ENCODE data around the gene PTPRE. TPM values are rescaled to one million over a fixed set of nuclear protein-coding genes. Genes with fewer than 3 reads are reported as not detected.

PTPRE gene
- total RNA-seq, 1 donor from 2014 or later, result 0.21 TPM

DNA sequence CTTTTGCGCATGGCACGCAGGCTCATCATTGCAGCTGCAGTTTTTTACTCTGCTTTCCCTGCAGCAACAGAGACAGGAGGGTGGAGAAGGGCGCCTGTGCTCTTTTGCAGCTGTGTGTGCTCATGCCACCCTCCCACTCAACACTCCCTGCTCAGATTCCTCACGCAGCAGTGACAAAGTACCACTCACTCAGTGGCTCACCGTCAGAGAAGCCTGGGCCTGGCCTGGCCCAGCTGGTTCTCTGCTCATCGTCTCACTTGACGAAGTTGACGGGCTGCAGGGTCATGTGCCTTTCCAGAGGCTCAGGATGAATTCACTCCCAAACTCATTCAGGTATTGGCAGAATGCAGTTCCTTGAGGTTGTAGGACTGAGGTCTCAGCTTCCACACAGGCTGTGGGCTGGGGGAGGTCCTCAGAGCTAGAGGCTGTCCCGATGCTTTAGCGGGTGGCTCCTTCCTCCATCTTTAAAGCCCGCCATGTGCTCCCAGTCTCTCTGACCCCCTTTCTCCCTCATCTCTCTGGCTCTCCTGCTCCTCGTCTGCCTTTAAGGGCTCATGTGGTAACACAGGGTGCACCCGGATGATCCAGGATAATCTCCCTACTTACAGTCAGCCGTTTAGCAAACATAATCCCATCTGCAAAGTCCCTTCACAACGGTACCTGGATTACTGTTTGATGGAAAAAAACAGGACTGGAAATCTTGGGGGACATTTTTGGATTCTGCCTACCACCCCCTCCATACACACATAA, 25.8 kb downstream of the PTPRE start:
- H3K27ac Mint-ChIP-seq, result no peak overlapping the region
- no peaks in the 10 kb centered on the region for H4K20me1 ChIP-seq (ENCODE audit: low read depth)
- no peaks in the 10 kb centered on the region for H3K27me3 Mint-ChIP-seq (ENCODE audit: insufficient read depth, low read depth)

DNA sequence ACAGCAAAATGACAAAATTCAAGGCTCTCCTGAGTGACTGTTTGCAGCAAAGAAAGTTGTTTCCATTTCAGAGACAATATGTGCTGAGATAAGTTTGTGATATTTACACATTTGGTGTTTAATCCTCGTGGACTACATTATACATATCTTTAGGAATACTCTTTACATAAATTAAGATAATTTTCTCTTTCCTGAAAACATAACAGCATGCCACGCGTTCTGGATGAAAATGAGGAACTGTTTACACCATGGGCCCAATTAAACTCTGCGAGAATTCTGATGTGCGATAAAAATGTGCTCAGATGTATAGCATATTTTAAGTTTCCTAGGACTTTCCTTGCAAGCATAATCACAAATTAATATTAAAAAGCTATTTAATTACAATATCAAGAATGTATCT, 26.4 kb downstream of the PTPRE start:
- Histone ChIP-seq H3K27me3 (no peaks in the 10 kb centered on the region), H3K4me2 (no peak overlapping the region), H3F3A (ENCODE audit: low read depth) (no peaks in the 10 kb centered on the region), H2AFZ (replicated peaks) (no peak overlapping the region), H4K20me1 (ENCODE audit: low read depth) (no peaks in the 10 kb centered on the region), H3K9me3 (ENCODE audit: low read depth) (no peaks in the 10 kb centered on the region), H3K4me3 (no peak overlapping the region), H3K9ac (no peak overlapping the region), H3K4me1 (no peaks in the 10 kb centered on the region), H3K79me2 (ENCODE audit: low read depth) (no peaks in the 10 kb centered on the region), H3K27ac (no peak overlapping the region), H3K36me3 (no peaks in the 10 kb centered on the region)
- Mint-ChIP-seq H3K27me3 (ENCODE audit: insufficient read depth, low read depth) (no peaks in the 10 kb centered on the region), H3K4me3 (no peak overlapping the region), H3K36me3 (no peaks in the 10 kb centered on the region), H3K27ac (no peak overlapping the region), H3K4me1 (peaks cover 13% of the 10 kb centered on the region), H3K9me3 (no peaks in the 10 kb centered on the region)
- TF ChIP-seq, protein P1, sequence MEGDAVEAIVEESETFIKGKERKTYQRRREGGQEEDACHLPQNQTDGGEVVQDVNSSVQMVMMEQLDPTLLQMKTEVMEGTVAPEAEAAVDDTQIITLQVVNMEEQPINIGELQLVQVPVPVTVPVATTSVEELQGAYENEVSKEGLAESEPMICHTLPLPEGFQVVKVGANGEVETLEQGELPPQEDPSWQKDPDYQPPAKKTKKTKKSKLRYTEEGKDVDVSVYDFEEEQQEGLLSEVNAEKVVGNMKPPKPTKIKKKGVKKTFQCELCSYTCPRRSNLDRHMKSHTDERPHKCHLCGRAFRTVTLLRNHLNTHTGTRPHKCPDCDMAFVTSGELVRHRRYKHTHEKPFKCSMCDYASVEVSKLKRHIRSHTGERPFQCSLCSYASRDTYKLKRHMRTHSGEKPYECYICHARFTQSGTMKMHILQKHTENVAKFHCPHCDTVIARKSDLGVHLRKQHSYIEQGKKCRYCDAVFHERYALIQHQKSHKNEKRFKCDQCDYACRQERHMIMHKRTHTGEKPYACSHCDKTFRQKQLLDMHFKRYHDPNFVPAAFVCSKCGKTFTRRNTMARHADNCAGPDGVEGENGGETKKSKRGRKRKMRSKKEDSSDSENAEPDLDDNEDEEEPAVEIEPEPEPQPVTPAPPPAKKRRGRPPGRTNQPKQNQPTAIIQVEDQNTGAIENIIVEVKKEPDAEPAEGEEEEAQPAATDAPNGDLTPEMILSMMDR (IDR thresholded peaks at IDR 0.05), result no peak
- TF ChIP-seq EZH2 (IDR thresholded peaks at IDR 0.05), result no peak
- TF ChIP-seq EZH2phosphoT487 (IDR thresholded peaks at IDR 0.05), result no peak
- DNase-seq (ENCODE audit: low spot score), result no peak

More for the DNA sequence above, 25.8 kb downstream of the PTPRE start:
- no peaks in the 10 kb centered on the region for H3K4me1 ChIP-seq
- H3K36me3 ChIP-seq, result no peaks in the 10 kb centered on the region
- H3K9ac ChIP-seq, result no peak overlapping the region
- Mint-ChIP-seq H3K4me3 (no peak overlapping the region), H3K36me3 (no peaks in the 10 kb centered on the region), H3K9me3 (no peaks in the 10 kb centered on the region), H3K4me1 (peaks cover 11% of the 10 kb centered on the region)
- no peak overlapping the region for H3K4me2 ChIP-seq
- no peaks in the 10 kb centered on the region for H3K9me3 ChIP-seq (ENCODE audit: low read depth)
- no peaks in the 10 kb centered on the region for H3F3A ChIP-seq (ENCODE audit: low read depth)
- no peak for TF ChIP-seq EZH2 (IDR thresholded peaks at IDR 0.05)
- no peak for TF ChIP-seq EZH2phosphoT487 (IDR thresholded peaks at IDR 0.05)
- TF ChIP-seq, protein P1 (IDR thresholded peaks at IDR 0.05), result no peak
- no peaks in the 10 kb centered on the region for H3K27me3 ChIP-seq
- DNase-seq (ENCODE audit: low spot score), result no peak
- H2AFZ ChIP-seq (replicated peaks), result no peak overlapping the region
- H3K79me2 ChIP-seq (ENCODE audit: low read depth), result no peaks in the 10 kb centered on the region
- no peak overlapping the region for H3K4me3 ChIP-seq
- no peak overlapping the region for H3K27ac ChIP-seq

DNA sequence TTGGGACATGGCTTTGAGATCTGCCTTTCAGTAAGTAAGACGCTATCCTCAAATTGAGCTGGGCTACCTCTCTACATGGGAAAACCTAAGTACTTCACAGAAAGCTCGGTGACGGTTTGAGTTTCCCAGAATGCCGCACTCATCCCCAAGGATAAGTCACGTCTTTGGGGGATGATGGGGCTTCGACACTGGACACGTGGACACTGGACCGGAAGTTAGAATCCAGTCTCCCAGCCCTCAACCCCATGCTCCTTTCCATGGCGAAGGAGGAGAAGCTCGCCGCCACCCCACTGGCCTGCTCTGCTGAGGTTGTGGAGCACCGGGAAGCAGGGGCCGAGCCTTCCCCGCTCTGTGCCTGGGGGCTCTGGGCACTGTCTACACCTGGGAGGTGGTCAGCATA, 27.5 kb downstream of the PTPRE start:
- Histone ChIP-seq H3K36me3 (no peaks in the 10 kb centered on the region), H3K4me3 (no peak overlapping the region), H3K27me3 (no peaks in the 10 kb centered on the region), H3K4me1 (no peaks in the 10 kb centered on the region), H3K9ac (no peak overlapping the region), H3K9me3 (ENCODE audit: low read depth) (no peaks in the 10 kb centered on the region), H3F3A (ENCODE audit: low read depth) (no peaks in the 10 kb centered on the region), H3K27ac (no peak overlapping the region), H3K4me2 (no peak overlapping the region), H3K79me2 (ENCODE audit: low read depth) (no peaks in the 10 kb centered on the region), H2AFZ (replicated peaks) (no peak overlapping the region), H4K20me1 (ENCODE audit: low read depth) (no peaks in the 10 kb centered on the region)
- no peak for DNase-seq (ENCODE audit: low spot score)
- Mint-ChIP-seq H3K4me1 (peaks cover 11% of the 10 kb centered on the region), H3K4me3 (no peak overlapping the region), H3K27ac (no peak overlapping the region), H3K9me3 (no peaks in the 10 kb centered on the region), H3K36me3 (no peaks in the 10 kb centered on the region), H3K27me3 (ENCODE audit: insufficient read depth, low read depth) (peaks cover 3% of the 10 kb centered on the region)
- TF ChIP-seq, protein P1 (IDR thresholded peaks at IDR 0.05), result no peak
- TF ChIP-seq EZH2phosphoT487 (IDR thresholded peaks at IDR 0.05) (no peak), EZH2 (IDR thresholded peaks at IDR 0.05) (no peak)

Measured in neural progenitor cell (in vitro differentiated cells).